Measurements from ENCODE around the gene PBX1.

The PBX1 gene

DNA sequence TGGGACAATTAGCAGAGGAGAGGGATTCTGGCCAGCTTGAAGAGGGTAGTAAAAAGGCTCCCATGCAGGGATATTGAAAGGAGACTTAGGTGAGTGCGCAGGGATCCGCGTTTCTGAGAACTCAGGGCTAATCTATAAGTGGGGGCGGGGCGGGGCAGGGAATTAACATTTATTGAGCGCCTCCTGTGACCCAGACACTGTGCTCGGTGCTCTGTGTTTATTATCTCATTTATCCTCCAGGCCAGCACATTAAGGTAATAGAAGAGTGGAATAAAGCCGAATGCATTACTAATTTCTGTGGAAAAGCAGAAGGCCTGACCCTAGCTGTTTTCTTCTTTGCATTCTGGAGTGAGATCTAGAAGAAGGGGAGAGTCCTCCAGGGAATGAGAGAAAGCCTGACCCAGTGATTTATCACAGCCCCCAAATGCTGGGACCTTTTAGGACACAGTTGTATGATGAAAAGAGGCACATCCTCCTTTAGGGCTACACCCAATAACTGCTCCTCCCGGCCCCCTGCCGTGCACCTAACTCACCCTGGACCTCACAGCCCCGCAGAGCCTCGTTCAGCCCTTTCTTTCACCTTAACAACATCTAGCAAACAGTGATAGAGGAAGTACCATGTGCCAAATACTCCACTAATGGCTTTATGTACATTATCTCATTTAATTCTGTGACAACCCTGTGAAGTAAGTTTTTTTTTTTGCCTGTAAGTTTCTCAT is 317.6 kb downstream of the PBX1 start:
- DNase-seq (no peak), ATAC-seq (no peak)

DNA sequence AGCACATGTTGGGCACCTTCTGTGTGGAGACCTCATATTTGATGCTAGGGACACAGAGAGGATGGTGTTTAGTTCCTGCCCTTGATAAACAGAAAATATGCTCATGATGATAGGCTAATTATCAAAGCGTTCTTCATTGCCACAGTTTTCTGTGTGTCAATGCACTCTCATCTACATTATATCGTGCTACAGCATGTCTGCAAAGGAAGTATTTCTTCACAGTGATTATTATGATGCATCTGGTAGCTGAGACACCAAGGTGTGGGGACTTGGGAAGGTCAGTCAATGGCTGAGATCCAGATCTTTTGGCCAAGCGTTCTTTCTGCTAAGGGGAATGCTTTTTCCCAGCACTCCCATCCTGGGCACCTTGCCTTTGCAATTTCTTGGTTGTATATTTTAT is 321.2 kb downstream of the PBX1 start:
- ATAC-seq (no peak), DNase-seq (no peak)

DNA sequence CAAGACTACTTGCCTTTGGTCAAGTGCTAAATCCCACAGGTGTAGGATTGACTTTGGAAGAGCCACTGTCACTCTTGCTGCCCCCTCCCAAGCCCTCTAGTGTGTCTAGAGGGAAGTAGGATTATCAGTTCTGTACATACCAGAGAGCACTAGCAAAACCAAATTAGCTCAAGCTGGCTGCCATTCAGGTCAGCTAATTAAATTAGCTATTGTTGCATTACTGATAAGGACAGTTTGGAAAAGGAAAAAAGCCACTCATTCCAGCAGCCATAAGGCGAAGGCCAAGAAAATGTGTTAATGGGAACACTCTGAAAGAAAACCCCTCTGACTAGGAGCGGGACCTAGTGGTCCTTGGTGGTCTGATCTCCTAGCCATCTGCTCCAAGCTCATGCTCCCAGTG is 321.7 kb downstream of the PBX1 start:
- DNase-seq (no peak), ATAC-seq (no peak)

- no peak for DNase-seq
- ATAC-seq: no peak
These were observed 326.3 kb downstream of the PBX1 start for GRCh38 chr1:164885311-164885710.

- ATAC-seq (no peak), DNase-seq (no peak)
These were observed 327.1 kb downstream of the PBX1 start for GRCh38 chr1:164886101-164886500.

DNA sequence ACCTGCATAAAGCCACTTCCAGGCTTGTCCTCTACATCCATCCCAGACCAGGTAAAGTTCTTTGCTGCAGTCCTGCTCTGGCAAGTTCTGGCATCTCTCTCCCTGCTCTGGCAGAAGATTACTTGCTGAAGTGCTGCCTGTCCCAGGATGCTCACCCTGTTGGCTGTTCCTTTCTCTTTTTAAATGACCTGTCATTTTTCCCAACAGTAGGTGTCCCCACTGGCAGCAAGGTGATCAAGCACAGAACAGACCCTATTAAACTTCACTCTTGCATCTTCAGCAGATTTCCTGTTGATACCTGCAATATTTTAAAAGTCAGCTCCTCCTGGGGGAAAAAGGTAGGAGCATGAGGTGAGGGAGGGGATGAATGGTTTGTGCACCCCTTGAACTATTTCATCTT is 332.6 kb downstream of the PBX1 start:
- no peak for DNase-seq

GRCh38 chr1:164895026-164895912 is 336.3 kb downstream of the PBX1 start:
- DNase-seq (no peak), ATAC-seq (no peak)

More for the DNA sequence above, 332.6 kb downstream of the PBX1 start:
- ATAC-seq: no peak

DNA sequence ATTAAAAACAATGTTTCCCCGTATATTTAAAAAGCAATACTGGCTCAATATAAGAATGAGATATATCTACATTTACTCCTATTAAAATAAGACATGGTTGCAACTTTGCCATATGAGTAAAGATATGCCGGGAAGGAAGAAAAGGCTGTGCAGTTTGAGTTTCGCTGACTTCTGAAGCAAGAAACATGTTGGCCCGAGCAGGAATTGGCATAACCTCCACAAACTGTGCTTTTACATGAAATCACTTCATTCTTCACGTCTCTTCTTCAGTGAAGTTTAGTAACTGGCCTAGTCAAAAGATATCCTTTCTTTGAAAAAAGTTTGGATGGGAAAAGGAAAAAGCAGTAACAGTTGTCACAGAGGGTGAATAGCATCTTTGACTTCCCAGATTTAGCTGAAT is 342.0 kb downstream of the PBX1 start:
- DNase-seq (no peak), ATAC-seq (no peak)

Data from stimulated activated naive CD8-positive, alpha-beta T cell treated with anti-CD3 and anti-CD28 coated beads, Interleukin-15, Interleukin-2, amounts not matched to agents 100 U/mL and 50 U/mL, for 24 hours (primary cell).